B cell (primary cell): Measurements from ENCODE around the gene KCNJ16. TPM values are rescaled to one million over a fixed set of nuclear protein-coding genes. Genes with fewer than 3 reads are reported as not detected.

Experiments
- ATAC-seq: fragments of 200-7000 bp; cut with Tn5 transposase; one replicate; pipeline ENCODE4 v1.10.0; 2021; ENCODE audit warnings: low read depth, mild to moderate bottlenecking, moderate number of reproducible peaks, moderate library complexity
- CTCF ChIA-PET: fragments of 350-600 bp; sonication (Branson Sonifier 250); formaldehyde crosslinking; loops from one replicate; lab custom pipeline; 2021; ENCODE audit warnings: antibody characterized with exemption, inconsistent platforms; lab: Charles Lee
- POLR2A ChIA-PET: fragments of 350-600 bp; sonication (Branson Sonifier 250); formaldehyde crosslinking; loops from one replicate; lab custom pipeline; 2021; ENCODE audit warnings: antibody characterized with exemption; lab: Charles Lee
- DNase-seq: peaks from one replicate; pipeline ENCODE4 v3.0.0; 2013
- H2AFZ ChIP-seq: 2 replicates; pipeline ENCODE4 v1.6.1; 2012; ENCODE audit warnings: mild to moderate bottlenecking, low read depth, low read length; ENCODE audit not compliant: insufficient read depth, poor library complexity, severe bottlenecking
- H3K27ac ChIP-seq, 2 donors: 1 replicate in 1 of 2; 2 replicates in 1 of 2; pipeline ENCODE4 v1.5.1; 2012 to 2013; ENCODE audit warnings: low read length in 2 of 2, mild to moderate bottlenecking in 2 of 2, moderate library complexity in 1 of 2
- H3K27me3 ChIP-seq, 4 experiments: fragments of 200-600 bp in 1 of 4; sonication (generic) in 1 of 4; replicated peaks in 1 of 4; 1 replicate in 2 of 4; 2 replicates in 2 of 4; pipeline versions ENCODE4 v1.6.1 to v1.7.0; 2013 to 2016; ENCODE audit warnings: low read length in 3 of 4, mild to moderate bottlenecking in 2 of 4, mixed read lengths in 1 of 4, moderate library complexity in 1 of 4; ENCODE audit not compliant: insufficient read depth in 4 of 4, control insufficient read depth in 3 of 4; ENCODE audit errors: control extremely low read depth in 1 of 4
- H3K36me3 ChIP-seq, 2 experiments: replicated peaks in 1 of 2; 1 replicate in 1 of 2; 2 replicates in 1 of 2; pipeline versions ENCODE4 v1.6.1 to v1.7.1; 2013; ENCODE audit warnings: low read length in 1 of 2; ENCODE audit not compliant: insufficient read depth in 2 of 2, control insufficient read depth in 1 of 2; ENCODE audit errors: control extremely low read depth in 1 of 2, extremely low read depth in 1 of 2
- H3K4me1 ChIP-seq, 2 donors: fragments of 200-600 bp in 1 of 2; sonication (generic) in 1 of 2; 1 replicate in 1 of 2; 2 replicates in 1 of 2; pipeline versions ENCODE4 v1.5.1 to v1.6.1; 2013 to 2017; ENCODE audit warnings: low read length in 2 of 2; ENCODE audit not compliant: control insufficient read depth in 2 of 2, insufficient read depth in 2 of 2
- H3K4me2 ChIP-seq: replicated peaks from 2 replicates; pipeline ENCODE3; 2012; ENCODE audit warnings: mild to moderate bottlenecking, low read depth, low read length; ENCODE audit not compliant: poor library complexity, severe bottlenecking
- H3K4me3 ChIP-seq, 5 experiments: fragments of 200-600 bp in 1 of 5; sonication (generic) in 1 of 5; 1 replicate in 3 of 5; 2 replicates in 2 of 5; pipeline versions ENCODE4 v1.5.1 to v1.7.0; 2011 to 2016; ENCODE audit warnings: low read length in 4 of 5, mild to moderate bottlenecking in 4 of 5, low read depth in 2 of 5, control low read depth in 1 of 5, moderate library complexity in 1 of 5; ENCODE audit not compliant: insufficient read depth in 1 of 5; ENCODE audit errors: control extremely low read depth in 1 of 5, extremely low read depth in 1 of 5
- H3K79me2 ChIP-seq: fragments of 200-600 bp; sonication (generic); one replicate; pipeline ENCODE4 v1.6.0; 2016; ENCODE audit warnings: low read length; ENCODE audit not compliant: control insufficient read depth, insufficient read depth
- H3K9ac ChIP-seq: fragments of 200-600 bp; sonication (generic); 2 replicates; pipeline ENCODE4 v1.6.1; 2017; ENCODE audit warnings: mild to moderate bottlenecking, low read length, moderate library complexity
- H3K9me3 ChIP-seq, 3 donors: one replicate each; pipeline versions ENCODE4 v1.6.1 to v1.7.1; 2013; ENCODE audit warnings: low read length in 2 of 3; ENCODE audit not compliant: control insufficient read depth in 2 of 3, insufficient read depth in 1 of 3; ENCODE audit errors: control extremely low read depth in 1 of 3
- H4K20me1 ChIP-seq: 2 replicates; pipeline ENCODE4 v1.6.0; 2012; ENCODE audit warnings: mild to moderate bottlenecking, low read length; ENCODE audit not compliant: insufficient read depth, control insufficient read depth, poor library complexity, severe bottlenecking
- H3K27ac Mint-ChIP-seq: one replicate; pipeline ENCODE4 v1.8.0; 2021; ENCODE audit warnings: mixed read lengths
- H3K27me3 Mint-ChIP-seq: one replicate; pipeline ENCODE4 v1.8.0; 2021; ENCODE audit warnings: mixed read lengths
- H3K4me1 Mint-ChIP-seq: one replicate; pipeline ENCODE4 v1.8.0; 2021; ENCODE audit warnings: mixed read lengths
- H3K4me3 Mint-ChIP-seq: one replicate; pipeline ENCODE4 v1.8.0; 2021; ENCODE audit warnings: mixed read lengths
- H3K9me3 Mint-ChIP-seq: one replicate; pipeline ENCODE4 v1.8.0; 2022; ENCODE audit warnings: mixed read lengths; ENCODE audit not compliant: insufficient read depth
- EZH2 ChIP-seq: IDR thresholded peaks from 2 replicates; pipeline ENCODE4 v1.6.1; 2012; ENCODE audit warnings: borderline replicate concordance, low read depth, mild to moderate bottlenecking, moderate library complexity, low read length; ENCODE audit not compliant: insufficient read depth, poor library complexity, severe bottlenecking
- WGBS: methylation state at CpG from one replicate; pipeline ENCODE4 v1.1.5; 2013; ENCODE audit warnings: missing lambda C conversion rate; ENCODE audit not compliant: insufficient coverage; 5-methylcytosine and 5-hydroxymethylcytosine counted together
- intact Hi-C: fragments of 100-400 bp; cut with micrococcal nuclease; formaldehyde crosslinking; loops from one replicate; pipeline ENCODE4 v1.10.0; 2022
- polyA plus RNA-seq: library from polyadenylated mRNA; depleted of rRNA; stranded (reverse); fragments of >200 nt; gene quantifications from 2 replicates; pipeline ENCODE4 v1.2.3, GENCODE V29; 2012
- total RNA-seq, 2 donors: library from RNA; stranded (reverse); fragments of 120-200 nt in 1 of 2; gene quantifications; 1 replicate in 1 of 2; 2 replicates in 1 of 2; pipeline versions ENCODE4 v1.2.3 to v1.2.4, GENCODE V29; 2013 to 2022
- TF ChIP-seq, protein P1 (sequence below): fragments of 200-600 bp; IDR thresholded peaks from one replicate; pipeline ENCODE4 v1.8.0; 2022; ENCODE audit warnings: antibody characterized with exemption, mild to moderate bottlenecking

KCNJ16 gene
- total and polyA plus RNA-seq, 2 donors (not counting 1 experiment from before 2014, with no cell fraction given) = not detected

DNA sequence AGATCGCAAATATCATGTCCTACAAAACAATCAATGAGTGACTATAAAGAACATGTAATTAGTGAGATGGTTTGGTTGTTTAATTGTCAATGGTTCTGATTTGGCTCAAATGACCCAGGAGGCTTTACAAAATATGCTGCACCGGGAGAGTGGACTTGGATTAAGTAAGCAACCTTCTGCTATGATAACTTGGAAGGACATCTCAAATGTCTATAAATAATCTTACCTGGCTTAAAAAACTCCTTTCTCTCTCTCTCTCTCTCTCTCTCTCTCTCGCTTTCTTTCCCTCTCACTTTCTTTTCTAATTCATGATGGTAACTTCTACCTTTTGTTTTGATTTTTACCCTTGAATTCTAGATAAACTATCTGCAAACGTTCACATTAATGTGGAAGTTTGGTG, 108.5 kb downstream of the KCNJ16 start:
- H3K4me1 ChIP-seq = no peaks in the 10 kb centered on the region
- no peak for ATAC-seq
- Mint-ChIP-seq H3K4me1 (no peaks in the 10 kb centered on the region), H3K4me3 (no peak overlapping the region), H3K9me3 (no peaks in the 10 kb centered on the region), H3K27ac (no peak overlapping the region), H3K27me3 (peaks cover 4% of the 10 kb centered on the region)
- intact Hi-C loops = no loop called here
- CTCF ChIA-PET = no interaction called here
- no peak overlapping the region for H3K4me2 ChIP-seq
- no peak for DNase-seq
- H2AFZ ChIP-seq = no peak overlapping the region
- no peaks in the 10 kb centered on the region for H3K36me3 ChIP-seq
- WGBS = no CpG with 5 or more reads among the region's 4 CpGs
- H3K27ac ChIP-seq = no peak overlapping the region
- no peak overlapping the region for H3K4me3 ChIP-seq
- no peaks in the 10 kb centered on the region for H3K27me3 ChIP-seq
- POLR2A ChIA-PET = no interaction called here
- no peaks in the 10 kb centered on the region for H3K79me2 ChIP-seq
- no peak overlapping the region for H3K9ac ChIP-seq
- H4K20me1 ChIP-seq = no peaks in the 10 kb centered on the region
- no peaks in the 10 kb centered on the region for H3K9me3 ChIP-seq
- TF ChIP-seq, protein P1, sequence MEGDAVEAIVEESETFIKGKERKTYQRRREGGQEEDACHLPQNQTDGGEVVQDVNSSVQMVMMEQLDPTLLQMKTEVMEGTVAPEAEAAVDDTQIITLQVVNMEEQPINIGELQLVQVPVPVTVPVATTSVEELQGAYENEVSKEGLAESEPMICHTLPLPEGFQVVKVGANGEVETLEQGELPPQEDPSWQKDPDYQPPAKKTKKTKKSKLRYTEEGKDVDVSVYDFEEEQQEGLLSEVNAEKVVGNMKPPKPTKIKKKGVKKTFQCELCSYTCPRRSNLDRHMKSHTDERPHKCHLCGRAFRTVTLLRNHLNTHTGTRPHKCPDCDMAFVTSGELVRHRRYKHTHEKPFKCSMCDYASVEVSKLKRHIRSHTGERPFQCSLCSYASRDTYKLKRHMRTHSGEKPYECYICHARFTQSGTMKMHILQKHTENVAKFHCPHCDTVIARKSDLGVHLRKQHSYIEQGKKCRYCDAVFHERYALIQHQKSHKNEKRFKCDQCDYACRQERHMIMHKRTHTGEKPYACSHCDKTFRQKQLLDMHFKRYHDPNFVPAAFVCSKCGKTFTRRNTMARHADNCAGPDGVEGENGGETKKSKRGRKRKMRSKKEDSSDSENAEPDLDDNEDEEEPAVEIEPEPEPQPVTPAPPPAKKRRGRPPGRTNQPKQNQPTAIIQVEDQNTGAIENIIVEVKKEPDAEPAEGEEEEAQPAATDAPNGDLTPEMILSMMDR = no peak
- no peak for TF ChIP-seq EZH2

DNA sequence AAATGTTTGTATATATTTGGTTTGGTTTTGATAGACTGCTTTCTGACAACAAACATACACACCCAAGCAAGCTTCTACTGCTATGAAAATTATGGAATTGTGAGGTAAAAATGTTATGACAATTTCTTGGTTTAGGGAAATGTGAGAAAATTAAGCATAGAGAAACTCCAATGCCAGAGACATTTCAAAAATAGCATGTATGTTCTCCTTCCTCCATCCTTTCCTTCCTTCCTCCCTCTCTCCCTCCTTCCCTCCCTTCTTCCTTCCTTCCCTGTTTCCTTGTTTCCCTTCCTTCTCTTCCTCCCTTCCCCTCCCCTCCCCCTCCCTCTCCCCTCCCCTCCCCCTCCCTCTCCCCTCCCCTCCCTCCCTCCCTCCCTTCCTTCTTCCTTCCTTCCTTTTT, 109.2 kb downstream of the KCNJ16 start:
- intact Hi-C loops = no loop called here
- no peaks in the 10 kb centered on the region for H3K9me3 Mint-ChIP-seq
- Histone ChIP-seq H2AFZ (no peak overlapping the region), H3K4me2 (no peak overlapping the region), H3K79me2 (no peaks in the 10 kb centered on the region), H3K27me3 (no peaks in the 10 kb centered on the region), H3K9ac (no peak overlapping the region), H4K20me1 (no peaks in the 10 kb centered on the region), H3K9me3 (no peaks in the 10 kb centered on the region), H3K4me1 (no peaks in the 10 kb centered on the region), H3K27ac (no peak overlapping the region), H3K36me3 (no peaks in the 10 kb centered on the region), H3K4me3 (no peak overlapping the region)
- no peaks in the 10 kb centered on the region for H3K4me1 Mint-ChIP-seq
- no peak for ATAC-seq
- TF ChIP-seq, protein P1 = no peak
- TF ChIP-seq EZH2 = no peak
- H3K4me3 Mint-ChIP-seq = no peak overlapping the region
- DNase-seq = no peak
- ChIA-PET POLR2A (no interaction called here), CTCF (no interaction called here)
- H3K27me3 Mint-ChIP-seq = peaks cover 4% of the 10 kb centered on the region
- no peak overlapping the region for H3K27ac Mint-ChIP-seq
